ENCODE data around the gene AKIRIN1. TPM values are rescaled to one million over a fixed set of nuclear protein-coding genes. Genes with fewer than 3 reads are reported as not detected.
A peak's percentile ranks its signal among the peaks of the same experiment; 100 is the strongest.
"Not testable (repeated sequence)": the region's sequence is repeated elsewhere in the genome, so short reads cannot be mapped to it uniquely, and the experiment has no call there.

The AKIRIN1 gene
- total RNA-seq, 8 experiments from 2014 or later: 45.2 to 121 (median 64.5) TPM

GRCh38 chr1:39003281-39003680 is 12.2 kb downstream of the AKIRIN1 start:
- Histone ChIP-seq H3K4me1 (replicated peaks in 1 of 2) (no peaks in the 10 kb centered on the region), H3K27ac (no peak overlapping the region), H3K4me3 (no peak overlapping the region)
- peak in 1 of 8 experiments; percentile 13 for ATAC-seq (replicated peaks in 6 of 8)
- 45 to 100% (median 99%) methylated on average over 1 to 3 of the region's 3 CpGs; no CpG with 5 or more reads in 2 of the 10 experiments for WGBS, 10 experiments
- in situ Hi-C loops (cut with MboI; ENCODE audit: low pct_unique_long_range_greater_than_20kb in 2 of 9, low sequenced_read_pairs in 9 of 9, unreplicated experiment in 9 of 9): no loop called here

GRCh38 chr1:39003794-39004193 is 12.7 kb downstream of the AKIRIN1 start:
- Histone ChIP-seq H3K27ac (no peak overlapping the region), H3K4me1 (replicated peaks in 1 of 2) (no peaks in the 10 kb centered on the region), H3K4me3 (no peak overlapping the region)
- WGBS, 10 experiments: 41 to 100% (median 95%) methylated on average over 1 to 2 of the region's 2 CpGs
- no peak for ATAC-seq (replicated peaks in 6 of 8)
- in situ Hi-C loops (cut with MboI; ENCODE audit: low pct_unique_long_range_greater_than_20kb in 2 of 9, low sequenced_read_pairs in 9 of 9, unreplicated experiment in 9 of 9): no loop called here

GRCh38 chr1:39006287-39006686 is 15.2 kb downstream of the AKIRIN1 start:
- WGBS, 10 experiments: 50 to 100% (median 87%) methylated on average over 1 to 2 of the region's 2 CpGs; no CpG with 5 or more reads in 2 of the 10 experiments
- no peak for ATAC-seq (replicated peaks in 6 of 8)
- in situ Hi-C loops (cut with MboI; ENCODE audit: low pct_unique_long_range_greater_than_20kb in 2 of 9, low sequenced_read_pairs in 9 of 9, unreplicated experiment in 9 of 9): no loop called here
- no peak overlapping the region for H3K4me3 ChIP-seq
- no peaks in the 10 kb centered on the region for H3K4me1 ChIP-seq (replicated peaks in 1 of 2)
- no peak overlapping the region for H3K27ac ChIP-seq

- Histone ChIP-seq H3K4me3 (no peak overlapping the region), H3K4me1 (replicated peaks in 1 of 2) (no peaks in the 10 kb centered on the region), H3K27ac (no peak overlapping the region)
- no peak for ATAC-seq (replicated peaks in 6 of 8)
- in situ Hi-C loops (cut with MboI; ENCODE audit: low pct_unique_long_range_greater_than_20kb in 2 of 9, low sequenced_read_pairs in 9 of 9, unreplicated experiment in 9 of 9): no loop called here
- 88 to 100% (median 94%) methylated on average over 2 to 13 of the region's 13 CpGs for WGBS, 10 experiments
These were observed 15.9 kb downstream of the AKIRIN1 start for GRCh38 chr1:39006726-39007645.

- ATAC-seq (replicated peaks in 6 of 8): peak in 3 of 8 experiments; percentile 10 to 25 (median 23)
- WGBS, 10 experiments: 60 to 90% (median 87%) methylated on average over 1 to 6 of the region's 8 CpGs; no CpG with 5 or more reads in 5 of the 10 experiments
- H3K4me1 ChIP-seq (replicated peaks in 1 of 2); H3K27ac ChIP-seq; in situ Hi-C loops (cut with MboI; ENCODE audit: low pct_unique_long_range_greater_than_20kb in 2 of 9, low sequenced_read_pairs in 9 of 9, unreplicated experiment in 9 of 9); H3K4me3 ChIP-seq: not testable (repeated sequence)
These were observed 23.9 kb downstream of the AKIRIN1 start for GRCh38 chr1:39014956-39015355.

GRCh38 chr1:39016604-39017171 is 25.6 kb downstream of the AKIRIN1 start:
- Histone ChIP-seq H3K4me3 (no peak overlapping the region), H3K27ac (no peak overlapping the region), H3K4me1 (replicated peaks in 1 of 2) (no peaks in the 10 kb centered on the region)
- ATAC-seq (replicated peaks in 6 of 8): peak in 4 of 8 experiments; percentile 31 to 54 (median 44)
- in situ Hi-C loops (cut with MboI; ENCODE audit: low pct_unique_long_range_greater_than_20kb in 2 of 9, low sequenced_read_pairs in 9 of 9, unreplicated experiment in 9 of 9): no loop called here
- WGBS, 10 experiments: 57 to 80% (median 69%) methylated on average over 1 to 9 of the region's 10 CpGs; no CpG with 5 or more reads in 2 of the 10 experiments

GRCh38 chr1:39017266-39017665 is 26.2 kb downstream of the AKIRIN1 start:
- in situ Hi-C loops (cut with MboI; ENCODE audit: low pct_unique_long_range_greater_than_20kb in 2 of 9, low sequenced_read_pairs in 9 of 9, unreplicated experiment in 9 of 9): no loop called here
- Histone ChIP-seq H3K4me3 (no peak overlapping the region), H3K27ac (no peak overlapping the region), H3K4me1 (replicated peaks in 1 of 2) (no peaks in the 10 kb centered on the region)
- no peak for ATAC-seq (replicated peaks in 6 of 8)
- 7 to 90% (median 69%) methylated on average over 2 to 5 of the region's 5 CpGs; no CpG with 5 or more reads in 1 of the 10 experiments for WGBS, 10 experiments

- H3K4me3 ChIP-seq; ATAC-seq (replicated peaks in 6 of 8); in situ Hi-C loops (cut with MboI; ENCODE audit: low pct_unique_long_range_greater_than_20kb in 2 of 9, low sequenced_read_pairs in 9 of 9, unreplicated experiment in 9 of 9); H3K27ac ChIP-seq; H3K4me1 ChIP-seq (replicated peaks in 1 of 2): not testable (repeated sequence)
- WGBS, 10 experiments: 0 to 100% (median 55%) methylated on average over 1 of the region's 1 CpG; no CpG with 5 or more reads in 3 of the 10 experiments
These were observed 29.4 kb downstream of the AKIRIN1 start for GRCh38 chr1:39020494-39020893.

- Histone ChIP-seq H3K4me1 (replicated peaks in 1 of 2) (peaks cover 3 to 5% of the 10 kb centered on the region in 2 donors), H3K4me3 (no peak overlapping the region), H3K27ac (no peak overlapping the region)
- in situ Hi-C loops (cut with MboI; ENCODE audit: low pct_unique_long_range_greater_than_20kb in 2 of 9, low sequenced_read_pairs in 9 of 9, unreplicated experiment in 9 of 9): no loop called here
- 0 to 67% (median 60%) methylated on average over 1 of the region's 1 CpG; no CpG with 5 or more reads in 3 of the 10 experiments for WGBS, 10 experiments
- no peak for ATAC-seq (replicated peaks in 6 of 8)
These were observed 30.4 kb downstream of the AKIRIN1 start for GRCh38 chr1:39021426-39021825.

GRCh38 chr1:39023140-39023539 is 32.1 kb downstream of the AKIRIN1 start:
- 0 to 36% (median 15%) methylated on average over 1 of the region's 1 CpG for WGBS, 10 experiments
- no peak for ATAC-seq (replicated peaks in 6 of 8)
- in situ Hi-C loops (cut with MboI; ENCODE audit: low pct_unique_long_range_greater_than_20kb in 2 of 9, low sequenced_read_pairs in 9 of 9, unreplicated experiment in 9 of 9): no loop called here
- Histone ChIP-seq H3K4me3 (no peak overlapping the region), H3K4me1 (replicated peaks in 1 of 2) (peaks cover 5% of the 10 kb centered on the region in 2 donors), H3K27ac (no peak overlapping the region)

GRCh38 chr1:39026051-39026865 is 35.2 kb downstream of the AKIRIN1 start, which contains the start of gene NDUFS5:
Gene NDUFS5, plus strand, starts transcription at chr1:39026350. Its CDS starts 2,375 bp downstream, at chr1:39028725.
- Histone ChIP-seq H3K4me3 (peak within 1 kb of the TSS; percentile 59 to 83 (median 61)), H3K4me1 (replicated peaks in 1 of 2) (peaks cover 5% of the 10 kb centered on the region in 2 donors), H3K27ac (peak within 1 kb of the TSS; percentile 78 to 91)
- in situ Hi-C loops (cut with MboI; ENCODE audit: low pct_unique_long_range_greater_than_20kb in 2 of 9, low sequenced_read_pairs in 9 of 9, unreplicated experiment in 9 of 9): no loop called here
- peak; percentile 86 to 96 (median 94) for ATAC-seq (replicated peaks in 6 of 8)
- 0 to 2% (median 0%) methylated on average over 3 to 46 of the region's 47 CpGs for WGBS, 10 experiments

- peak overlapping the region; percentile 59 to 83 (median 61) for H3K4me3 ChIP-seq
- peak in 3 of 8 experiments; percentile 2 to 4 (median 3) for ATAC-seq (replicated peaks in 6 of 8)
- peaks cover 5% of the 10 kb centered on the region in 2 donors for H3K4me1 ChIP-seq (replicated peaks in 1 of 2)
- WGBS, 10 experiments: 0 to 80% (median 34%) methylated on average over 4 to 19 of the region's 30 CpGs; no CpG with 5 or more reads in 1 of the 10 experiments
- peak overlapping the region; percentile 78 to 91 for H3K27ac ChIP-seq
- in situ Hi-C loops (cut with MboI; ENCODE audit: low pct_unique_long_range_greater_than_20kb in 2 of 9, low sequenced_read_pairs in 9 of 9, unreplicated experiment in 9 of 9): no loop called here
These were observed 35.9 kb downstream of the AKIRIN1 start for GRCh38 chr1:39026866-39027507.

All from motor neuron (in vitro differentiated cells).